GM12874 (cell line): ENCODE results near the gene SMC4.

Experiments used
- TF ChIP-seq, protein P1 (sequence below): IDR thresholded peaks from 2 replicates; pipeline ENCODE4 v1.5.1; 2011; ENCODE audit warnings: low read depth, mild to moderate bottlenecking, control low read depth, low read length, moderate library complexity; ENCODE audit not compliant: insufficient read depth

SMC4 gene

GRCh38 chr3:160435747-160436146 lies 36.3 kb downstream of the SMC4 start:
- TF ChIP-seq, protein P1, sequence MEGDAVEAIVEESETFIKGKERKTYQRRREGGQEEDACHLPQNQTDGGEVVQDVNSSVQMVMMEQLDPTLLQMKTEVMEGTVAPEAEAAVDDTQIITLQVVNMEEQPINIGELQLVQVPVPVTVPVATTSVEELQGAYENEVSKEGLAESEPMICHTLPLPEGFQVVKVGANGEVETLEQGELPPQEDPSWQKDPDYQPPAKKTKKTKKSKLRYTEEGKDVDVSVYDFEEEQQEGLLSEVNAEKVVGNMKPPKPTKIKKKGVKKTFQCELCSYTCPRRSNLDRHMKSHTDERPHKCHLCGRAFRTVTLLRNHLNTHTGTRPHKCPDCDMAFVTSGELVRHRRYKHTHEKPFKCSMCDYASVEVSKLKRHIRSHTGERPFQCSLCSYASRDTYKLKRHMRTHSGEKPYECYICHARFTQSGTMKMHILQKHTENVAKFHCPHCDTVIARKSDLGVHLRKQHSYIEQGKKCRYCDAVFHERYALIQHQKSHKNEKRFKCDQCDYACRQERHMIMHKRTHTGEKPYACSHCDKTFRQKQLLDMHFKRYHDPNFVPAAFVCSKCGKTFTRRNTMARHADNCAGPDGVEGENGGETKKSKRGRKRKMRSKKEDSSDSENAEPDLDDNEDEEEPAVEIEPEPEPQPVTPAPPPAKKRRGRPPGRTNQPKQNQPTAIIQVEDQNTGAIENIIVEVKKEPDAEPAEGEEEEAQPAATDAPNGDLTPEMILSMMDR, result no peak

GRCh38 chr3:160437083-160437455 lies 37.6 kb downstream of the SMC4 start:
- TF ChIP-seq, protein P1, result no peak

- TF ChIP-seq, protein P1, result no peak
These were observed 41.2 kb downstream of the SMC4 start for GRCh38 chr3:160440687-160441086.

GRCh38 chr3:160444411-160444810 lies 45.0 kb downstream of the SMC4 start:
- TF ChIP-seq, protein P1, result no peak

DNA sequence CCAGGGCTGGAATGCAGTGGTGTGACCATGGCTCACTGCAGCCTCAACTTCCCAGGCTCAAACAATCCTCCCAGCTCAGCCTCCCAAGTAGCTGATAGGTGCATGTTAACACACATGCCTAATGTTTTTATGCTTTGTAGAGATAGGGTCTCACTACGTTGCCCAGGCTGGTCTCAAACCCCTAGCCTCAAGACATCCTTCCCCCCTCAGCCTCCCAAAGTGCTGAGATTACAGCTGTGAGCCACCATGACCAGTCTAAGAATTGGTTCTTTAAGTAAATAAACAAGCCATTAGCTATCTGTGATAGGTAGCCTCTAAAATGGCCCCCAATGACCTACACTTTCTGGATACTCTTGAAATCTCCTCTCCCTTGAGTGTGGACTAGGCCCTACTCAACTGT lies 46.4 kb downstream of the SMC4 start:
- TF ChIP-seq, protein P1, result no peak

DNA sequence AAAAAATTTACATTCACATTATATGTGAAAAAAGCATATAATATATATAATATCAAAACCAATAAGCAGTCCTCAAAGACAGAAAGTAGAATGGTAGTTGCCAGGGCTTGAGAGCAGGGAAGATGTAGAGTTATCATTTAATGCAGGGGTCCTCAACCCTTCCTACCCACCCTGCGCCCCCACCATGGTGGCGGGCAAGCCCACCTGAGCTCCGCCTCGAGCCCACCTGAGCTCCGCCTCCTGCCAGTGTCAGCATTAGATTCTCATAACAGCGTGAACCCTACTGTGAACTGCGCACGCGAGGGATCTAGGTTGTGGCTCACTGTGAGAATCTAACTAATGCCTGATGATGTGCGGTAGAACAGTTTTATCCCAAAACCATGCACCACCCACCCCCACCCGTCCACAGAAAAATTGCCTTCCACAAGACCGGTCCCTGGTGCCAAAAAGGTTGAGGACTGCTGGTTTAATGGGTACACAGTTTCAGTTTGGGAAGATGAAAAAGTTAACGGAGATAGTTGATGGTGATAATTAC lies 47.1 kb downstream of the SMC4 start:
- TF ChIP-seq, protein P1, result no peak

DNA sequence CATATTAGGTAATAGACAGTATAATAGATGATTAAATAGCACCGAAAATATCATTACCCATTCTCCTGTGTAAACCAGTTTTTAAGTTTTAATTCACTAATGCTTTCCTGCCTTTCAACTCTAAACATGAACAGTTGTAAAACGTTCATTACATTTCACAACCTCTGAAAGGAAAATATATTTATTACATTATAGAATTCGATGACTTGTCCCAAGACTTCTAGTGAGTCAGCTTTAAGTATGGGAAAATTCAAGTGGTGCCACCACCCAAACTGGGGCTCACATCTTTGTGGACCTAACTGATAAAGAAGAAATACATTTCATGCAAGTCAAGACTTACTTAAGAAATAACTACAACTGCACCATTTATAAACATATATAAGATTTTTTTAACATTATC lies 48.1 kb downstream of the SMC4 start:
- TF ChIP-seq, protein P1, result no peak
